Pancreas (tissue), 10 donors: ENCODE measurements around the gene SPC25. TPM values are rescaled to one million over a fixed set of nuclear protein-coding genes. Genes with fewer than 3 reads are reported as not detected.

Experiments used
- ATAC-seq, 4 donors: fragments of 200-7000 bp; cut with Tn5 transposase; one replicate each; pipeline versions ENCODE4 v1.8.0 to v1.9.1; 2020; ENCODE audit warnings: mild to moderate bottlenecking in 4 of 4, moderate library complexity in 4 of 4
- DNase-seq, 6 donors: peaks; one replicate each; pipeline ENCODE4 v3.0.0-alpha.2; 2020
- FAIRE-seq: peaks from 2 replicates; lab custom pipeline; 2012; peaks lifted over from hg19 to GRCh38; lab: Jason Lieb, UNC
- H3K27ac ChIP-seq, 4 donors: fragments of 200-600 bp; sonication (generic); 1 replicate in 3 of 4; 2 replicates in 1 of 4; pipeline versions ENCODE4 v1.5.0 to v1.8.0; 2020
- H3K27me3 ChIP-seq, 4 donors: fragments of 200-600 bp; one replicate each; pipeline ENCODE4 v1.8.0; 2021
- H3K36me3 ChIP-seq, 3 donors: fragments of 200-600 bp; sonication (generic) in 1 of 3; one replicate each; pipeline versions ENCODE4 v1.5.0 to v1.8.0; 2020 to 2021
- H3K4me1 ChIP-seq, 3 donors: fragments of 200-600 bp; one replicate each; pipeline ENCODE4 v1.8.0; 2021
- H3K4me3 ChIP-seq, 4 donors: fragments of 200-600 bp; sonication (generic) in 2 of 4; one replicate each; pipeline versions ENCODE4 v1.5.0 to v1.8.0; 2020 to 2021
- H3K9me3 ChIP-seq, 4 donors: fragments of 200-600 bp; one replicate each; pipeline ENCODE4 v1.8.0; 2021
- WGBS, 2 donors: extraction: QIAGEN DNeasy Blood & Tissue Kit; methylation state at CpG; one replicate each; pipeline ENCODE4 v1.1.7; 2013; 5-methylcytosine and 5-hydroxymethylcytosine counted together
- intact Hi-C, 3 donors: fragments of 100-400 bp; cut with DNase I; formaldehyde crosslinking; loops; one replicate each; pipeline versions ENCODE4 v1.11.1 to v1.14.2; 2022
- polyA plus RNA-seq, 2 donors: library from polyadenylated mRNA; stranded (reverse); fragments of 200-250 nt; gene quantifications; one replicate each; pipeline ENCODE4 v1.2.3, GENCODE V29; 2013
- total RNA-seq, 6 donors: library from RNA; stranded (reverse); fragmentation: NEBNext Ultra II Directional in 4 of 6; extraction: Animal tissue kit (Norgen Biotek cat#: 25700) in 4 of 6; gene quantifications; one replicate each; pipeline versions ENCODE4 v1.2.1 to v1.2.4, GENCODE V29; 2021 to 2023
- TF ChIP-seq, protein P1 (sequence below), 4 donors: fragments of 200-600 bp; sonication (generic) in 3 of 4; IDR thresholded peaks; one replicate each; pipeline versions ENCODE4 v1.5.0 to v1.8.0; 2021; ENCODE audit warnings: antibody characterized with exemption in 4 of 4
- donor health status: healthy with polysubstance abuse.
- donor health status: DM: no; HTN: no; CAD: no; lungs with moderate emphysema.
- donor health status: DM: no; HTN: no; CAD: no.
- donor health status: control.
- donor health status: control.
- donor health status: Bipolar disorder and iron deficiency.
- donor health status: DM: yes; HTN: yes; CAD: no.
- donor health status: DM: no; HTN: no; CAD: no.
- donor health status: DM: no; HTN: no; CAD: no.
- donor health status: DM: yes; HTN: yes; CAD: no.

SPC25 gene
- total and polyA plus RNA-seq, 8 donors, result 0.14 to 4.2 (median 0.83) TPM

DNA sequence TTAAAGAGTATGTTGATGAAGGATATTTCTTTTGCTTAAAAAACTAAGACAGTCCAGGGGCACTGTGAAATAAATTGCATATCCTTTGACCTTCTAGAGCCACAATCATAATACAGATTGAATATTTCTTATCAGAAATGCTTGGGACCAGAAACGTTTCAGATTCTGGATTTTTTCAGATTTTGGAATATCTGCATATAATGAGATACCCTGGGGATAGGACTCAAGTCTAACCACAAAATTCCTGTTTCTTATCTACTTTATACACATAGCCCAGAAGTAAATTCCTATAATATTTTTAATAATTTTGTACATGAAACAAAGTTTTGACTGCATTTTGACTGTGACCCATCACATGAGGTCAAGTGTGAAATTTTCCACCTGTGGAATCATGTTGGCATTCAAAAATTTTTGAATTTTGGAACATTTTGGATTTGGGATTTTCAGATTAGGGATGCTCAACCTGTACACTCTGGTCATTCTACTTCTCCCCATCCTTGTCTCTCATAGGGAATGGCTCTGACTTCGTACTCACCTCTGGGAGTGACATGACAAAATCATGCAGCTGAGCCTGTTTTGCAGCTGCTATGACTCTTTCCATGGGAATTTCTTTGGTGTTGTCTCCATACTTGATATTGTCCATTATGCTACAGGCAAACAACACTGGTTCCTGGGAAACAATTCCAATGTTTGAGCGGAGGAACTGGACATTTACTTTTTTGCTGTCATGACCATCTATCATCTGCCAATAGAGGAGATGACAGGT is 36.6 kb upstream of the SPC25 start:
- H3K4me1 ChIP-seq, result no peaks in the 10 kb centered on the region
- WGBS, 2 donors, result 62 to 65% methylated on average over 3 of the region's 3 CpGs
- no peaks in the 10 kb centered on the region for H3K36me3 ChIP-seq
- no peaks in the 10 kb centered on the region for H3K27me3 ChIP-seq
- ATAC-seq, result no peak
- no peaks in the 10 kb centered on the region for H3K9me3 ChIP-seq
- intact Hi-C loops, result loop anchor here in 1 of 3 donors (10.0 kb wide), 1 partner anchor 152 kb away; no protein-coding TSS in a partner anchor
- no peak overlapping the region for H3K4me3 ChIP-seq
- FAIRE-seq, result no peak
- no peak for DNase-seq
- TF ChIP-seq, protein P1, sequence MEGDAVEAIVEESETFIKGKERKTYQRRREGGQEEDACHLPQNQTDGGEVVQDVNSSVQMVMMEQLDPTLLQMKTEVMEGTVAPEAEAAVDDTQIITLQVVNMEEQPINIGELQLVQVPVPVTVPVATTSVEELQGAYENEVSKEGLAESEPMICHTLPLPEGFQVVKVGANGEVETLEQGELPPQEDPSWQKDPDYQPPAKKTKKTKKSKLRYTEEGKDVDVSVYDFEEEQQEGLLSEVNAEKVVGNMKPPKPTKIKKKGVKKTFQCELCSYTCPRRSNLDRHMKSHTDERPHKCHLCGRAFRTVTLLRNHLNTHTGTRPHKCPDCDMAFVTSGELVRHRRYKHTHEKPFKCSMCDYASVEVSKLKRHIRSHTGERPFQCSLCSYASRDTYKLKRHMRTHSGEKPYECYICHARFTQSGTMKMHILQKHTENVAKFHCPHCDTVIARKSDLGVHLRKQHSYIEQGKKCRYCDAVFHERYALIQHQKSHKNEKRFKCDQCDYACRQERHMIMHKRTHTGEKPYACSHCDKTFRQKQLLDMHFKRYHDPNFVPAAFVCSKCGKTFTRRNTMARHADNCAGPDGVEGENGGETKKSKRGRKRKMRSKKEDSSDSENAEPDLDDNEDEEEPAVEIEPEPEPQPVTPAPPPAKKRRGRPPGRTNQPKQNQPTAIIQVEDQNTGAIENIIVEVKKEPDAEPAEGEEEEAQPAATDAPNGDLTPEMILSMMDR (IDR thresholded peaks at IDR 0.05), result no peak
- H3K27ac ChIP-seq, result no peak overlapping the region

DNA sequence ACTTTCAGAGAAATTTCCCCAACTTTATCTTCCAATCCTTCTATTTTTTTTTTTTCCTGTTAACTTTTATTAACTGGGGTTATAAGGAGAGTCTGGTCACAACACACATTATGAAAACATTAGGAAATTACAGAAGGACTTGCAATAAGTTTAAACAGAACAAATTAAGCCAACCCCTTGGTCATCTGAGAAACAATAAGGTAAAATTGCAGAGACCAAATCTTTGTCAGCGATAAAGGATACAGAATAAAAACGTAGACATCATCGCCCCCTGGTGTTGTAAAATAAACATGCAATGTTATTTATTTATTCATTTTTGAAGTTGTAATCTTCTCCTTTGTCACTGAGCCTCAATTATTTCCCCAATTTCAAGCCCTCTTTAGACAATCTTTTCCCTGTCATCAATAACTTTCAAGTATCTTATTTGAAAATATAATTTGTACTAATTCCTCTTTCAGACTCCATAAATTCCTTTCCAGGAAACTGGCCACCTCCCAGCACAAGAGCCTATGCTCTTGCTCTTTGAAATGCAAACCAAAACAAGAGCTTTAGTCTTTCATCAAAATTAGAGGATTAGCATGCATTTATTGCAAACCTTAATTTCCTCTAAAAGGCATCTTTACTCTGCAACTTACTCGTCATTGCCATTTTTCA is 30.4 kb upstream of the SPC25 start:
- H3K9me3 ChIP-seq, result no peaks in the 10 kb centered on the region
- DNase-seq, result no peak
- 16 to 19% methylated on average over 4 of the region's 4 CpGs for WGBS, 2 donors
- TF ChIP-seq, protein P1 (IDR thresholded peaks at IDR 0.05), result peak in 3 of 4 donors; percentile 24 to 63 (median 46)
- peak in 3 of 4 donors; percentile 51 to 68 (median 56) for ATAC-seq
- peaks cover 0 to 3% (median 0%) of the 10 kb centered on the region in 4 donors for H3K27me3 ChIP-seq
- intact Hi-C loops, result loop anchor here in 1 of 3 donors (10.0 kb wide), 1 partner anchor 146 kb away; no protein-coding TSS in a partner anchor
- no peak overlapping the region for H3K4me3 ChIP-seq
- H3K36me3 ChIP-seq, result no peaks in the 10 kb centered on the region
- no peak overlapping the region for H3K27ac ChIP-seq
- peak; percentile 72 for FAIRE-seq
- no peaks in the 10 kb centered on the region for H3K4me1 ChIP-seq

DNA sequence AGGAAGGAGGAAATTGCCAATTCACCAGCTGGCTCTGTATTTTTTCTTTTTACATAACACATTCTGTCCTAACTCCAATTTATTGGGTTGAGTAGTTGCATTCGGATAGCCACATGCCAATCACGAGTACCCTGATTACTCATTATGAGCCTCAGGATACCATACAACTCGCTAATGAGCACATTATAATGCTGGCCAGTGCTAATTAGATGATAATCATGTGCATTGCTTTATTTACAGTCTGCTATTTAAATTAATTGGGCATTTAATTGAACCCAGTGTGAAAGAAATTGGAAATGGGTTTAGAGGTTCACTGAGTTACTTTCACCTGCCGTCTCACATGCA is 26.1 kb upstream of the SPC25 start:
- Histone ChIP-seq H3K4me3 (no peak overlapping the region), H3K27ac (no peak overlapping the region), H3K4me1 (no peaks in the 10 kb centered on the region), H3K9me3 (no peaks in the 10 kb centered on the region), H3K27me3 (peaks cover 0 to 3% (median 0%) of the 10 kb centered on the region in 4 donors), H3K36me3 (no peaks in the 10 kb centered on the region)
- DNase-seq, result no peak
- intact Hi-C loops, result loop anchor here in 1 of 3 donors (10.0 kb wide), 1 partner anchor 142 kb away; no protein-coding TSS in a partner anchor
- 71 to 75% methylated on average over 4 of the region's 4 CpGs for WGBS, 2 donors
- TF ChIP-seq, protein P1 (IDR thresholded peaks at IDR 0.05), result no peak
- no peak for FAIRE-seq
- ATAC-seq, result no peak

DNA sequence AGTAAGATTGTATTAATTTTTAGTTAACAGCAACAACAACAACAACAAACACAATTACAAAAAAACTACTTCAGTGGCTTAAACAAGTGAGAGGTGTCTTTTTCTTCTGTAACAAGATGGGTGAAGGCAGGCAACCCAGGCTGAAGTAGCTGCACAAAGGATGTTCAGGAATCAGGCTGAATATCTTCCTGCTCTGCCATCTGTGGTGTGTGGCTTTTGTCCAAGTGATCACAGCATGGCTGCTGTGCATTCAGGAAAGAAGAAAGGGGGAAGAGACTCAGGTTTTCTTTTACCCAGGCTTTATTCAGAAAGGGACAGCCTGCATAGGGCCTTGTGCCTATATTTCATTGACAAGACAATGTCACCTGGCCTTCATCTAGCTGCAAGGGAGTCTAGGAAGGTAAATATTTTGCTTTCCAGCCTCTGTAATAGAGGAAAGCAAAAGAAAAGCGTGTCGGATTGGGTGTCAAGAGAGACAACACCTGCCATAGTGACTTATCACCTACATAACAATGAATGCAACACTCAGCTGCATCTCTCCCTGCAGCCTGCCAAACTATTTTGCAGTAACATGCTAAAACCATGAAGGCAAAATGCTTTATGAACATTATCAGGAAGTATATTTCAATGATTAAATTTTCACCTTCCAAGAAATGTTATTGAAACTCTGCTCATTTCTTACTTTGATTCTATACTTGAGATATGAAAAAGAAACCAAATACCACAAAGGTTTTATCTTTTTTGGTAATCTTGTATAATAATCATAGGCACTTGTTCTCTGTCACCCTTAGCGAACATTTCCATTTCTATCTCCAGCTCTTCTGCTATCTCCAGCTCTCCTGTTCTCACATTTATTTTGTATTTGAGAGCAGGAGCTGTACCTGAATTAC is 25.5 kb upstream of the SPC25 start:
- no peak for ATAC-seq
- no peaks in the 10 kb centered on the region for H3K36me3 ChIP-seq
- H3K27ac ChIP-seq, result no peak overlapping the region
- DNase-seq, result no peak
- TF ChIP-seq, protein P1 (IDR thresholded peaks at IDR 0.05), result no peak
- intact Hi-C loops, result loop anchor here in 1 of 3 donors (10.0 kb wide), 1 partner anchor 141 kb away; no protein-coding TSS in a partner anchor
- WGBS, 2 donors, result 90 to 93% methylated on average over 3 of the region's 3 CpGs
- no peaks in the 10 kb centered on the region for H3K4me1 ChIP-seq
- no peak for FAIRE-seq
- H3K9me3 ChIP-seq, result no peaks in the 10 kb centered on the region
- peaks cover 0 to 3% (median 0%) of the 10 kb centered on the region in 4 donors for H3K27me3 ChIP-seq
- H3K4me3 ChIP-seq, result no peak overlapping the region
